ENCODE results near the gene SLC25A30.

- TF ChIP-seq POLR2A (IDR thresholded peaks at IDR 0.05) (no peak), CTCF (IDR thresholded peaks at IDR 0.05) (no peak)
These were observed 4.6 kb upstream of the SLC25A30 start for GRCh38 chr13:45422731-45423292.

Data from heart left ventricle (tissue), 13 donors.